Measurements from ENCODE around the gene TCF12.

The TCF12 gene

DNA sequence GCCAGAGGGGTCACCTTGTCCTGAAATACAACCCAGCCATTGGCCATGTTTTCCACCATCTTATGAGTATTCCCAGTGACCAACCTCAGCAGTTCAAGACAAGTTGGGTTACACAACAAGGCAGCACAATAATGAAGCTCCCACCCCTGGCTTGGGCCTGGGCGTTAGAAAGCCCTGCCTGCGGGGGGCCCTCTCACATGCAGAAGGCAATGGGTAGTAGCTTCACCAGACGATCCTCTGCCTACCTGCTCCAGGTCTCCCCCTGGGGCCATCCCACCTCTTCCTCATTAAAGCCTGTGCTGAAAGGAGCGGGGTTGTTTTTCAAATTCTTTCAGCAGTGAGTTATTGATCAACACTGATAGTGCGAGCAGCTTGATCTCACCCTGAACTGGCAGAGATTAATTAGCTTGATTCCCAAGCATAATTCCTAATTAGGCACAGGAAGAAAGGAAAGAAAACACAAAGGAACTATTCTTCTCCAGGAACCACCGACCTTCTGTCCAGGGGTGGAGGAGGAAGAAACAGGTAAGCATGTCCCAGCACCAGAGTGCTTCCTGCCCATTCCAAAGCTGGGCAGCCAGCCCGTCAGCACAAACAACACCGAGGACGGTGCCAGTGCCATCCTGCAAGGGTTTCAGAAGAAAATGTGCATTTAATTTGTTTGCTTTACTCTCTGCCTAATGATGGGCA lies 378.2 kb downstream of the TCF12 start:
- Histone ChIP-seq H3K4me3 (ENCODE audit: low read depth, low read length) (no peak overlapping the region), H3K4me1 (no peaks in the 10 kb centered on the region; the same call in 1 of the 2 replicates), H3K9me3 (no peaks in the 10 kb centered on the region), H3K36me3 (no peaks in the 10 kb centered on the region), H3K27me3 (no peaks in the 10 kb centered on the region)
- TF ChIP-seq, protein P1, sequence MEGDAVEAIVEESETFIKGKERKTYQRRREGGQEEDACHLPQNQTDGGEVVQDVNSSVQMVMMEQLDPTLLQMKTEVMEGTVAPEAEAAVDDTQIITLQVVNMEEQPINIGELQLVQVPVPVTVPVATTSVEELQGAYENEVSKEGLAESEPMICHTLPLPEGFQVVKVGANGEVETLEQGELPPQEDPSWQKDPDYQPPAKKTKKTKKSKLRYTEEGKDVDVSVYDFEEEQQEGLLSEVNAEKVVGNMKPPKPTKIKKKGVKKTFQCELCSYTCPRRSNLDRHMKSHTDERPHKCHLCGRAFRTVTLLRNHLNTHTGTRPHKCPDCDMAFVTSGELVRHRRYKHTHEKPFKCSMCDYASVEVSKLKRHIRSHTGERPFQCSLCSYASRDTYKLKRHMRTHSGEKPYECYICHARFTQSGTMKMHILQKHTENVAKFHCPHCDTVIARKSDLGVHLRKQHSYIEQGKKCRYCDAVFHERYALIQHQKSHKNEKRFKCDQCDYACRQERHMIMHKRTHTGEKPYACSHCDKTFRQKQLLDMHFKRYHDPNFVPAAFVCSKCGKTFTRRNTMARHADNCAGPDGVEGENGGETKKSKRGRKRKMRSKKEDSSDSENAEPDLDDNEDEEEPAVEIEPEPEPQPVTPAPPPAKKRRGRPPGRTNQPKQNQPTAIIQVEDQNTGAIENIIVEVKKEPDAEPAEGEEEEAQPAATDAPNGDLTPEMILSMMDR (IDR thresholded peaks at IDR 0.05; ENCODE audit: low read depth, low read length), result no peak
- no peak for DNase-seq

DNA sequence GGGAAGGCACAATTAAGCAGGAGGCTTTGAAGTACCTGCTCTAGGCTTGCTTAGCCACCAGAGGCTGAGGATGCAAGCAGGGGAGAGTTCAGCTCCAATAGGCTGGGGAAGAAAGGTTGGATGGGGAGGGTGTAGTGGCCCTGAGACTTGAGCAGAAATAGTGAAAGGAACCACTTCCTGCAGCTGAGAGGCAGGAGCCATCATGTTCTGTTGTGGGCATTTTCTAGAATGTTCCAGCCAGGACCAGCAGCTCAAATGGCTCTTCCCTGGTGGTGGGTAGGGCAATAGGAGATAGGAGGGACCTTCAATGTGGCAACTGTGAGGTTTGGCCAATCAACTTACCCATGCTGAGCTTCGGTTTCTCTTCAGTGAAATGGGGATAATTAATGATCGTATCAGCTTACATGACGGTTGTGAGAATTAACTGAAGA lies 378.7 kb downstream of the TCF12 start:
- H3K9me3 ChIP-seq, result no peaks in the 10 kb centered on the region
- no peaks in the 10 kb centered on the region for H3K27me3 ChIP-seq
- H3K36me3 ChIP-seq, result no peaks in the 10 kb centered on the region
- no peak for DNase-seq
- no peaks in the 10 kb centered on the region; the same call in 1 of the 2 replicates for H3K4me1 ChIP-seq
- no peak overlapping the region for H3K4me3 ChIP-seq (ENCODE audit: low read depth, low read length)
- TF ChIP-seq, protein P1 (IDR thresholded peaks at IDR 0.05; ENCODE audit: low read depth, low read length), result no peak

DNA sequence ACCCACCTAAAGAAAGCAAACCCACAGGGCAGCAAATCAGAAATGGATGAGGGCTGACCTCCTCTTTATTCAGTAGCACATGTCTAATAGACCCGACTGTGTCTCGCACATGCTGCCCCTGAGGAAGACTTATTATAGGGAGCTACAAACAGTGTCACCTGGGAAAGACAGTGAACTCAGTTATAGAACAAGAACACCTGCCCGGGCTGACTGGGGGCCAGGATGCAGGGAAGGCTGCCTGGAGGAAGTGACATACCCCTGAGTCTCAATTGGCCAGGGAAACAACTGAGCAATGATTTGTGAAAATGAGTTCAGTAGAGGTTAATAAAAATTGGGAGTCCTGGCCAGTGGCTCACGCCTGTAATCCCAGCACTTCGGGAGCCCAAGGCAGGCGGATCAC lies 379.2 kb downstream of the TCF12 start:
- H3K4me1 ChIP-seq, result no peaks in the 10 kb centered on the region; the same call in 1 of the 2 replicates
- TF ChIP-seq, protein P1 (IDR thresholded peaks at IDR 0.05; ENCODE audit: low read depth, low read length), result no peak
- no peaks in the 10 kb centered on the region for H3K36me3 ChIP-seq
- no peak for DNase-seq
- no peaks in the 10 kb centered on the region for H3K27me3 ChIP-seq
- H3K4me3 ChIP-seq (ENCODE audit: low read depth, low read length), result no peak overlapping the region
- no peaks in the 10 kb centered on the region for H3K9me3 ChIP-seq

DNA sequence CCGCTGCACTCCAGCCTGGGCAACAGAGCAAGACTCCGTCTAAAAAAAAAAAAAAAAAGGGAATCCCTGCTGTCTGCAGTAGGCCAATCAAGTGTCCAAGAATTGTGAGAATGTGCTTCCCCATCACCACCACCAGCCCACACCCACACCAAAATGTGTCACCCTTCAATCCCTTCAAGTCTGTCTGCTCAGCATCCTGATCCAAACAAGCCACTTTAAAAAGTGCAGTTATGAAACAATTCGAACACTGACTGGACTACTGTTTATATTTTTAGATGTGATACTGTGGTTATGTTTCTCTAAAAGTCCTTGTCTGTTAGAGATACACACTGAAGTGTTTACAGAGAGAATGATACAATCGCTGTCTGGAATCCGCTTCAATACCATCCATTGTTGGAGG lies 379.8 kb downstream of the TCF12 start:
- H3K4me3 ChIP-seq (ENCODE audit: low read depth, low read length), result no peak overlapping the region
- no peaks in the 10 kb centered on the region for H3K9me3 ChIP-seq
- H3K36me3 ChIP-seq, result no peaks in the 10 kb centered on the region
- DNase-seq, result no peak
- H3K4me1 ChIP-seq, result no peaks in the 10 kb centered on the region; the same call in 1 of the 2 replicates
- no peaks in the 10 kb centered on the region for H3K27me3 ChIP-seq
- TF ChIP-seq, protein P1 (IDR thresholded peaks at IDR 0.05; ENCODE audit: low read depth, low read length), result no peak

DNA sequence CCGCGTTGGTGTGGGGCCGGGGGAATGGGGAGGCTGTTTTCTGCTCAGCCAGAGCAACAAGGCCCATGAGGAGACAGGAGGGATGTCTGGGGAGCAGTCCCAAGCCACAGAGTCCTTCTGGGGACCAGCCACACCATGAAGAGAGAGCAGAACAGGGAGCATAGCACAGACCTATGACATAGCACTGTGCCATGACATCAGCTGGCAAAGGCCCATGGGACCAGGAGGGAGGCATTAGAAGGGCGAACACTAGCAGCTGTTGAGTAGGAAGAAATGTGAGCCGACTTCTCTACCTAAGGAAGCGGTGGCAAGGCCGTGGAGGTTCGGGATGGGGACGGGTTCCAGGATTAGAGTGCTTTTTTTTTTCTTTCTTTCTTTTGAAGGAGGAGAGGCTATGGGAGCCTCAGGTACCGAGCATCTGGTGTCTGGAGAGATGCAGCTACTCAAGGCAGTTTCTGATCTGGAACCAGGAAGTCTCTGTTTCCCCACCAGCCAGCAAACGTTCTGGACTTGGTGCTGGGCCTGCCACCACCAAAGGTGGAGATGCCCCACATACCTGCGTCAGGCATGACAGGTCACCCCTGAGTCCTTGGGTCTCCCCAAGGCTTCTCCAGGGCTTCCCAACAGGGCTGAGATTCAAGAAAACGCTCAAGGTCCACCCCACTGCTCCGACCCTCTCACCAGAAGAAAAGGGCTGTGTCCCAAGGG lies 380.6 kb downstream of the TCF12 start:
- H3K9me3 ChIP-seq, result no peaks in the 10 kb centered on the region
- H3K27me3 ChIP-seq, result no peaks in the 10 kb centered on the region
- TF ChIP-seq, protein P1 (IDR thresholded peaks at IDR 0.05; ENCODE audit: low read depth, low read length), result no peak
- H3K36me3 ChIP-seq, result no peaks in the 10 kb centered on the region
- DNase-seq, result no peak
- no peak overlapping the region for H3K4me3 ChIP-seq (ENCODE audit: low read depth, low read length)
- no peaks in the 10 kb centered on the region; the same call in 1 of the 2 replicates for H3K4me1 ChIP-seq

DNA sequence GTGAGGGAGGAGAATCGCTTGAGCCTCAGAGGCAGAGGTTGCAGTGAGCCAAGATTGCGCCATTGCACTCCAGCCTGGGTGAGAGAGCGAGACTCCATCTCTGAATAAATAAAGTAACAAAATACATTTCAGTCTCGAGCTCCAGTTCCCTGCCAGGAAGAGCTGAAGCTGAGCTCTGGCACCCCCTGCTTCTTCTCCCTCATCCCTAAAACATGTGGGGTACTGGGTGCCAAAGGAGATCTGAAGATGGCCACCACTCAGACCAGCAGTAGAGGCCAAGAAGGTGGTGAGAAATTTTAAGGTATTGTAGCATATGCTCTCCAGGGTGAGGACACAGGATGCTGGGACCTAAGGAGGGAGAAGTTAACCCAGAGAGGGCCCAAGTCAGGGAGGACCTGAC lies 382.9 kb downstream of the TCF12 start:
- Histone ChIP-seq H3K36me3 (no peaks in the 10 kb centered on the region), H3K4me1 (no peaks in the 10 kb centered on the region), H3K9me3 (no peaks in the 10 kb centered on the region), H3K4me3 (ENCODE audit: low read depth, low read length) (no peak overlapping the region), H3K27me3 (no peaks in the 10 kb centered on the region)
- no peak for DNase-seq
- TF ChIP-seq, protein P1 (IDR thresholded peaks at IDR 0.05; ENCODE audit: low read depth, low read length), result no peak
